Pancreas (tissue), 10 donors: ENCODE data around the gene UBE2J2. TPM values are rescaled to one million over a fixed set of nuclear protein-coding genes. Genes with fewer than 3 reads are reported as not detected.

Experiments
- ATAC-seq, 4 donors: fragments of 200-7000 bp; cut with Tn5 transposase; one replicate each; pipeline versions ENCODE4 v1.8.0 to v1.9.1; 2020; ENCODE audit warnings: mild to moderate bottlenecking in 4 of 4, moderate library complexity in 4 of 4
- DNase-seq, 6 donors: peaks; one replicate each; pipeline ENCODE4 v3.0.0-alpha.2; 2020
- FAIRE-seq: peaks from 2 replicates; lab custom pipeline; 2012; peaks lifted over from hg19 to GRCh38; lab: Jason Lieb, UNC
- H3K27ac ChIP-seq, 4 donors: fragments of 200-600 bp; sonication (generic); 1 replicate in 3 of 4; 2 replicates in 1 of 4; pipeline versions ENCODE4 v1.5.0 to v1.8.0; 2020
- H3K27me3 ChIP-seq, 4 donors: fragments of 200-600 bp; one replicate each; pipeline ENCODE4 v1.8.0; 2021
- H3K36me3 ChIP-seq, 3 donors: fragments of 200-600 bp; sonication (generic) in 1 of 3; one replicate each; pipeline versions ENCODE4 v1.5.0 to v1.8.0; 2020 to 2021
- H3K4me1 ChIP-seq, 3 donors: fragments of 200-600 bp; one replicate each; pipeline ENCODE4 v1.8.0; 2021
- H3K4me3 ChIP-seq, 4 donors: fragments of 200-600 bp; sonication (generic) in 2 of 4; one replicate each; pipeline versions ENCODE4 v1.5.0 to v1.8.0; 2020 to 2021
- H3K9me3 ChIP-seq, 4 donors: fragments of 200-600 bp; one replicate each; pipeline ENCODE4 v1.8.0; 2021
- CTCF ChIP-seq, 4 donors: fragments of 200-600 bp; sonication (generic) in 3 of 4; IDR thresholded peaks; one replicate each; pipeline versions ENCODE4 v1.5.0 to v1.8.0; 2021; ENCODE audit warnings: antibody characterized with exemption in 4 of 4
- WGBS, 2 donors: extraction: QIAGEN DNeasy Blood & Tissue Kit; methylation state at CpG; one replicate each; pipeline ENCODE4 v1.1.7; 2013; 5-methylcytosine and 5-hydroxymethylcytosine counted together
- intact Hi-C, 3 donors: fragments of 100-400 bp; cut with DNase I; formaldehyde crosslinking; loops; one replicate each; pipeline versions ENCODE4 v1.11.1 to v1.14.2; 2022
- polyA plus RNA-seq, 2 donors: library from polyadenylated mRNA; stranded (reverse); fragments of 200-250 nt; gene quantifications; one replicate each; pipeline ENCODE4 v1.2.3, GENCODE V29; 2013
- total RNA-seq, 6 donors: library from RNA; stranded (reverse); fragmentation: NEBNext Ultra II Directional in 4 of 6; extraction: Animal tissue kit (Norgen Biotek cat#: 25700) in 4 of 6; gene quantifications; one replicate each; pipeline versions ENCODE4 v1.2.1 to v1.2.4, GENCODE V29; 2021 to 2023
- donor health status: healthy with polysubstance abuse.
- donor health status: DM: no; HTN: no; CAD: no; lungs with moderate emphysema.
- donor health status: DM: no; HTN: no; CAD: no.
- donor health status: control.
- donor health status: control.
- donor health status: Bipolar disorder and iron deficiency.
- donor health status: DM: yes; HTN: yes; CAD: no.
- donor health status: DM: no; HTN: no; CAD: no.
- donor health status: DM: no; HTN: no; CAD: no.
- donor health status: DM: yes; HTN: yes; CAD: no.

Gene UBE2J2
- total and polyA plus RNA-seq, 8 donors = 20.8 to 44.5 (median 22.7) TPM

- peak in 3 of 6 donors; percentile 23 to 61 (median 58) for DNase-seq
- no peak for ATAC-seq
- no peak for TF ChIP-seq CTCF (IDR thresholded peaks at IDR 0.05)
- 69 to 73% methylated on average over 35 to 38 of the region's 38 CpGs for WGBS, 2 donors
- Histone ChIP-seq H3K4me3 (no peak overlapping the region), H3K36me3 (no peaks in the 10 kb centered on the region), H3K27ac (no peak overlapping the region), H3K4me1 (no peaks in the 10 kb centered on the region), H3K9me3 (no peaks in the 10 kb centered on the region), H3K27me3 (no peaks in the 10 kb centered on the region)
- no peak for FAIRE-seq
- intact Hi-C loops = no loop called here
Measured at GRCh38 chr1:1208713-1209433, 64.8 kb downstream of the UBE2J2 start.

- H3K27me3 ChIP-seq = no peaks in the 10 kb centered on the region
- no peaks in the 10 kb centered on the region for H3K36me3 ChIP-seq
- ATAC-seq (no peak), DNase-seq (peak in 3 of 6 donors; percentile 11 to 44 (median 22)), FAIRE-seq (no peak)
- TF ChIP-seq CTCF (IDR thresholded peaks at IDR 0.05) = no peak
- H3K4me3 ChIP-seq = no peak overlapping the region
- no peak overlapping the region for H3K27ac ChIP-seq
- WGBS, 2 donors = 69 to 74% methylated on average over 11 of the region's 11 CpGs
- H3K9me3 ChIP-seq = no peaks in the 10 kb centered on the region
- intact Hi-C loops = no loop called here
- no peaks in the 10 kb centered on the region for H3K4me1 ChIP-seq
Measured at GRCh38 chr1:1207571-1207892, 66.1 kb downstream of the UBE2J2 start.

GRCh38 chr1:1206966-1207531, 66.6 kb downstream of the UBE2J2 start:
- Histone ChIP-seq H3K27me3 (no peaks in the 10 kb centered on the region), H3K4me3 (no peak overlapping the region), H3K4me1 (no peaks in the 10 kb centered on the region), H3K36me3 (no peaks in the 10 kb centered on the region), H3K27ac (no peak overlapping the region), H3K9me3 (no peaks in the 10 kb centered on the region)
- 39 to 40% methylated on average over 19 of the region's 19 CpGs for WGBS, 2 donors
- ATAC-seq (no peak), DNase-seq (peak in 3 of 6 donors; percentile 22 to 67 (median 56)), FAIRE-seq (no peak)
- no peak for TF ChIP-seq CTCF (IDR thresholded peaks at IDR 0.05)
- intact Hi-C loops = no loop called here

- WGBS, 2 donors = 3 to 5% methylated on average over 35 to 49 of the region's 49 CpGs
- no peaks in the 10 kb centered on the region for H3K4me1 ChIP-seq
- H3K27me3 ChIP-seq = no peaks in the 10 kb centered on the region
- ATAC-seq (peak; percentile 23 to 75 (median 50)), DNase-seq (peak in 3 of 6 donors; percentile 55 to 77 (median 69)), FAIRE-seq (no peak)
- no peaks in the 10 kb centered on the region for H3K9me3 ChIP-seq
- intact Hi-C loops = no loop called here
- peak within 1 kb of the TSS in 1 of 4 donors; percentile 21 for H3K4me3 ChIP-seq
- no peaks in the 10 kb centered on the region for H3K36me3 ChIP-seq
- no peak within 1 kb of the TSS for H3K27ac ChIP-seq
- no peak for TF ChIP-seq CTCF (IDR thresholded peaks at IDR 0.05)
Measured at GRCh38 chr1:1206376-1206965, 67.2 kb downstream of the UBE2J2 start, which contains the start of gene TNFRSF18. Gene TNFRSF18 (minus strand): TSS chr1:1206592. CDS start chr1:1206571, 21 bp downstream.
